ENCODE data around the gene CHPT1.
"Not testable (repeated sequence)": the region's sequence is repeated elsewhere in the genome, so short reads cannot be mapped to it uniquely, and the experiment has no call there.

The CHPT1 gene

GRCh38 chr12:101720118-101720517 is 22.7 kb downstream of the CHPT1 start:
- DNase-seq (ENCODE audit: low read depth, low spot score) = no peak

GRCh38 chr12:101722392-101722791 is 25.0 kb downstream of the CHPT1 start:
- DNase-seq (ENCODE audit: low read depth, low spot score) = no peak

- DNase-seq (ENCODE audit: low read depth, low spot score) = no peak
Measured at GRCh38 chr12:101727098-101727497, 29.7 kb downstream of the CHPT1 start.

- DNase-seq (ENCODE audit: low read depth, low spot score) = no peak
Measured at GRCh38 chr12:101729842-101730241, 32.4 kb downstream of the CHPT1 start.

- no peak for DNase-seq (ENCODE audit: low read depth, low spot score)
Measured at GRCh38 chr12:101732318-101732717, 34.9 kb downstream of the CHPT1 start.

GRCh38 chr12:101733166-101733565 is 35.7 kb downstream of the CHPT1 start:
- DNase-seq (ENCODE audit: low read depth, low spot score) = no peak

GRCh38 chr12:101734482-101734881 is 37.0 kb downstream of the CHPT1 start:
- not testable (repeated sequence) for DNase-seq (ENCODE audit: low read depth, low spot score)

GRCh38 chr12:101737476-101737875 is 40.0 kb downstream of the CHPT1 start:
- DNase-seq (ENCODE audit: low read depth, low spot score) = no peak

GRCh38 chr12:101738920-101739665 is 41.7 kb downstream of the CHPT1 start, which contains the start of gene SYCP3:
SYCP3 (minus strand) TSS chr12:101739462; CDS start chr12:101737935, 1,527 bp downstream.
- no peak for DNase-seq (ENCODE audit: low read depth, low spot score)

- no peak for DNase-seq (ENCODE audit: low read depth, low spot score)
Measured at GRCh38 chr12:101740566-101740965, 43.1 kb downstream of the CHPT1 start.

- DNase-seq (ENCODE audit: low read depth, low spot score) = no peak
Measured at GRCh38 chr12:101740980-101741379, 43.5 kb downstream of the CHPT1 start.

GRCh38 chr12:101743242-101743641 is 45.8 kb downstream of the CHPT1 start:
- no peak for DNase-seq (ENCODE audit: low read depth, low spot score)

GRCh38 chr12:101743724-101744472 is 46.5 kb downstream of the CHPT1 start:
- no peak for DNase-seq (ENCODE audit: low read depth, low spot score)

GRCh38 chr12:101745481-101745880 is 48.0 kb downstream of the CHPT1 start:
- no peak for DNase-seq (ENCODE audit: low read depth, low spot score)

GRCh38 chr12:101746196-101746595 is 48.8 kb downstream of the CHPT1 start:
- DNase-seq (ENCODE audit: low read depth, low spot score) = no peak

GRCh38 chr12:101746661-101747060 is 49.2 kb downstream of the CHPT1 start:
- DNase-seq (ENCODE audit: low read depth, low spot score) = no peak

- no peak for DNase-seq (ENCODE audit: low read depth, low spot score)
Measured at GRCh38 chr12:101747697-101748096, 50.3 kb downstream of the CHPT1 start.

GRCh38 chr12:101748907-101749306 is 51.5 kb downstream of the CHPT1 start:
- no peak for DNase-seq (ENCODE audit: low read depth, low spot score)

- no peak for DNase-seq (ENCODE audit: low read depth, low spot score)
Measured at GRCh38 chr12:101749657-101750056, 52.2 kb downstream of the CHPT1 start.

GRCh38 chr12:101750152-101750551 is 52.7 kb downstream of the CHPT1 start:
- DNase-seq (ENCODE audit: low read depth, low spot score) = no peak

- no peak for DNase-seq (ENCODE audit: low read depth, low spot score)
Measured at GRCh38 chr12:101759396-101760047, 62.1 kb downstream of the CHPT1 start.

GRCh38 chr12:101761350-101761749 is 63.9 kb downstream of the CHPT1 start:
- DNase-seq (ENCODE audit: low read depth, low spot score) = no peak

Data from smooth muscle cell of the brain vasculature (primary cell).